Activated CD8-positive, alpha-beta memory T cell treated with anti-CD3 and anti-CD28 coated beads for 36 hours (primary cell): ENCODE data around the gene SPTBN1. TPM values are rescaled to one million over a fixed set of nuclear protein-coding genes. Genes with fewer than 3 reads are reported as not detected.
"Not testable (repeated sequence)": the region's sequence is repeated elsewhere in the genome, so short reads cannot be mapped to it uniquely, and the experiment has no call there.

Experiments used
- CTCF ChIA-PET: fragments of 350-600 bp; sonication (Branson Sonifier 250); formaldehyde crosslinking; loops from one replicate; lab custom pipeline; 2021; ENCODE audit warnings: antibody characterized with exemption; lab: Charles Lee
- POLR2A ChIA-PET: fragments of 350-600 bp; sonication (Branson Sonifier 250); formaldehyde crosslinking; loops from one replicate; lab custom pipeline; 2021; ENCODE audit warnings: antibody characterized with exemption; lab: Charles Lee
- total RNA-seq, 2 experiments: library from RNA; stranded (reverse); gene quantifications; one replicate each; pipeline ENCODE4 v1.2.3, GENCODE V29; 2021

The SPTBN1 gene
- total RNA-seq, 2 experiments from 2014 or later: 42.1 to 42.5 TPM

DNA sequence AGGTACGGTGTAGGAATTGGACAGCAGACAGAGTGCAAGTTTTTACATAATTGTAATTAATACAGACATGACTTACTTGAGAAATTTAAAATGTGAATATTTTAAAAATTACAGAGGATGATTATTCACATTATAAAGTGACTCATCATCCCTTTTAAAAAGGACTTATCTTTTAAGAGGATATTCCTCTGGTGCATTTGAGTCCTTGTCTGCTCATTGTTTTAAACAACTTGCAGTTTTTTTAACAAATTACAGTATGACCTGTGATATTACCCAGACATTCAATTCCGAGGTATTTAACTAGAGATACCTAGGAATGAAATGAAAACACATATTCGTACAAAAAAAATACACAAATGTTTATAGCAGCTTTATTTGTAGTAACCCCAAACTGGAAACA lies 38.0 kb downstream of the SPTBN1 start:
- ChIA-PET POLR2A (no interaction called here), CTCF (no interaction called here)

DNA sequence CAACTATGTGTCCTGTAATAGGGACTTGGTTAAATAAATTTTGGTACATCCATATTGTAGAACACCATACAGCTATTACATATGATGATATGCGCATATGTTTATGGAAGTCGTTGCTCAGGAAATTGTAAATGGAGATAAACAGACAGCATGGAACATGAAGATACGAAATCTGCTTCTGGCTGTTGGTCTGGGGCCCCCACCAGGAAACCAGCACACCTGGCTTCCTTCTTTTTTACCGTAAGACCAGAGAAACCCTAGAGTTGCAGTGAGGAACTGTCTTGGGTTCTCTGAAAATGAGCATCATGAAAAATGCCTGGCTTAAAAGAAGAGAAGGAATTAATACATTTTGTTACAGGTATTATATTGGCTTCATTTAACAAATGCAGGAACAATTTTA lies 40.8 kb downstream of the SPTBN1 start:
- CTCF ChIA-PET: no interaction called here
- POLR2A ChIA-PET: no interaction called here

DNA sequence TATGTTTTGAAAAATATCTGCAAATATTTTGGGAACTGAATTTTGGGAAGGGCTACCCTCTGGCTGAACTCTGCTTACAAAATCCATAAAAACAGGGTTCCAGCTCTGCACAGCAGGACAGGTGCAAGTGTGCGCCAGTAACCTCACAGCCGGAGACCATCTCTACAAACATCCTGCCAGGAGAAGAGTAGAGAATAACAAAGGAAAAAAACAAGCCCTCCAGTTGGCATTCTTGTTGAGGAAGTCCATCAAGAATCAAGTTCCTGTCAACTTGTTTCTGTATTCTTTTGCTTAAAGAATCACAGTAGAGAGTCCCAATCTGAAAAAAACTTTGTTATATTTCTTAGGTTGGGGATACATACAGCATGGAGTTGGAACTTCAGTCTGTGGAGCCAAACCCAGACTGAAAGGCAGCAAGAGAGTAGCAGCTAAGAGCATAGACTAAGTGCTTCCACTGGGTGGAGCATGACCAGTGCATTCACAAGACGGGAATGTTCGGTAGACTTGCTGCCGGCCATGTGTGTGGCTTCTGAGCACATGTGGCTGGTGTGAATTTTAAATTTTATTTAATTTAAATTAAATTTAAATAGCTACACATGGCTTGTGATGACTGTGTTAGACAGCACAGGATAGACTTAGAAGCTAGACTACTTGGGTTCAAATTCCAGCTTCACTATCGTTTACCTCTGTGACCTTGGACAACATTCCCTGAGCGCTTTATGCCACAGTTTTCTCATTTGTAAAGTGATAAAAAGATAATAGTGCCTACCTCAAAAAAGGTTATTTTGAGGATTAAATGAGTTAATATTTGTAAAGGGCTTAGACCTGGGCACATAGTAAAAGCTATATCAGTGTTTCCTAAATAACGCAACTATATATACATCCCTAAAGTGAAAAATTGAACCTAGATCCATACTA lies 41.9 kb downstream of the SPTBN1 start:
- POLR2A ChIA-PET: no interaction called here

DNA sequence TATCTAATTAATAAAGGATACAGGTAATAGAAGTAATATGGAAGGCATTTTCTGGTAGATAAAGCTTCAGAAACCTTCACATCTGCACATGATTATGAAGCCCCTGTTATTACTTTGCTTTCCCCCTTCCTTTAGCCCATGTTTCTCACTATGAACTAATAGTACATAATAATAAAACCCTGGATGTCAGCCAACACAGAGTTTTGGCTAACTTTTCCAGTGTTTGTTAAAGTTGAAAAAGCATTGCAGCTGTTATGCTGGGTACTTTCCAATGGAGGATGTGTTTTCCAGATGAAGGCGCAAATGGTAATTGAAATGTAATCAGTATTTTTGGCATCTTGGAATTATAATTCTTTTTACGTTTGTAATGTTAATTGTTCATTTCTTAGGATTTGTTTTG lies 43.5 kb downstream of the SPTBN1 start:
- POLR2A ChIA-PET: no interaction called here
- CTCF ChIA-PET: interaction anchor here (0.6 kb wide), 1 partner anchor 98 kb away, joined by 3 read pairs; no protein-coding TSS in a partner anchor

More for the DNA sequence above, 41.9 kb downstream of the SPTBN1 start:
- CTCF ChIA-PET: interaction anchor here (0.6 kb wide), 1 partner anchor 702 kb away, joined by 3 read pairs; no protein-coding TSS in a partner anchor

DNA sequence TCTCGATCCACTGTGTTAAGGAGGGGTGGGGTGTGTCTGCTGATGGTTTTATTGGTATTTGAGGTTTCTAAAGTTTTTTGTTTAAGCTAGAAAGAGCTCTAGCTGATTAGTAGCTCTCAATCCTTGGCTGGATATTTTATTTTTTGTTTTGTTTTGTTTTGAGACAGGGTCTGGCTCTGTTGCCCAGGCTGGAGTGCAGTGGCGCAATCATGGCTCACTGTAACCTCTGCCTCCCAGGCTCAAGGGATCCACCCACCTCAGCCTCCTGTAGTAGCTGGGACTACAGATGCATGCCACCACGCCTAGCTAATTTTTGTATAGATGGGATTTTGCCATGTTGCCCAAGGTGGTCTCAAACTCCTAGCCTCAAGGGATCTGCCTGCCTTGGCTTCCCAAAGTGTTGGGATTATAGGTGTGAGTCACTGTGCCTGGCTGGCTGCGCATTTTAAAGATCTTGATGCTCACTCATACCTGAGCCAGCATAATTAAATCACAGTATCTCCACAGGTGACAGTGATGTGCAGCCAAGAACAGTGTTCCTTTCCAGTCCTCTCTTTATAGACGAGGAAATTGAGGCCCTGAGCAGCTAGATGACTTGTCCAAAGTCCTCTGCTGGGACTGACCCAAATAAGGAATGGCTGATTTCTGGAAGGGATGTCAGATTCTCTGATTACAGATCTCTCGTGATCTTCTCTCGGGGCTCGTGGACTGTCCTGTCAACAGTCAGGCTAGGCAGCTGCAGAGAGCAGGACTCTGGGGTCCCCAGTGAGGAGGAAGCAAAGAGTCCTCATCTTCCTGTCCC lies 44.5 kb downstream of the SPTBN1 start:
- CTCF ChIA-PET: interaction anchor here (0.6 kb wide), 1 partner anchor 97 kb away, joined by 3 read pairs; no protein-coding TSS in a partner anchor
- POLR2A ChIA-PET: no interaction called here

DNA sequence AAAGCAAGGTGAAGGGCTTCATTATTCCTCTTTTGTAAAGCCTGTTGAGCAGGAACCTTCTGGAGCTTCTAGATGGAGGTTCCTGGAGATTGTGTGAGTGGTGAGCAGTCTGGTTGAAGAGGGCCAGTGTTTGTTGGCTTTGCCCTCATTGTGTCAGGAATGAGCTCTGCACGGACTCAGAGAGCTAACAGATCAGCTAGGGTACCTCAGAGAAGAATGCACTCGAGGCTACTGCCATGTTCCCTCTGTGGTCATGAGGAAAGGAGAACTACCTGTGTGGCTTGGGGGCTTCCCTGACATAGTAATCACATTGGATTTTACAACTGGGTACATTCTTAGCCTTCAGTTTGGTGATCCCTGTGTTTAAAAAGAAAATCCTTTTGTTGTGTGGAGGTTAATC lies 46.6 kb downstream of the SPTBN1 start:
- CTCF ChIA-PET: no interaction called here
- POLR2A ChIA-PET: no interaction called here

DNA sequence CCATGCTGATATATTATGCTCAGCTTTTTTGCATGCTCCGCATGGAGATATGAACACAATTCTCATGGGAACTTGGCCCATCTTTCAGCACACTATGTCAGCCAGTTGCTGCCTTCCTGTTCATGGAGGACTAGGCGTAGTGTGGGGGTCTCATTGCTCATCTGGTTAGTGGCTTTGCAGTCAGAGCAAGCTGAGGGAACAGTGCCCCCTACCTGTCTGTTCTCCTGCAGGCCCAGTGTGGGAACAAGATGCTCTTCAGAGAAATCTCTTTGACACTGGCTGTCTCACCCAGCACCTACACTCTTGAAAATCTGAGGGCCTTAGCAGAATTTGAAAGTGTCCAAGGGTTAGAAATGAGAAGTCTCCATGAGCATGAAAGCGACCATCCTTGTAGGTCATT lies 47.1 kb downstream of the SPTBN1 start:
- CTCF ChIA-PET: no interaction called here
- POLR2A ChIA-PET: no interaction called here

DNA sequence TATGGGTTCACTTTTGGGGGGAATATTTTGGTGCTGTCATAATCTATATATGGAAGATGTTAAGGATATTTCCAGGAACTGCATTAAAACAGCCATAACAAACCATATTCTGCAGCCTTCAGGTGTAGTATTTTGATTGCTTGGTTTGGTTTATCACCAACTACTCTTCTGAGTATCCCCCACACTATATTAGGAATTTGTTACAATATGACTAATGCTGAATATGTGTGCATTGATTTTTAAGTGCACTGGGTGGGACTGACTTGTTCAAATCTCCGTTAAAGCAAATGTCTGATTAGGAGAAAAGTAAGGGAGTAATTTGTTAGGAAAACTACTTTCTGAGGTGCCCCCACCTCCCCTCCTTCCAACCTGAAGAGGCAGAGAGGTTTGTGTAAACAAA lies 47.7 kb downstream of the SPTBN1 start:
- ChIA-PET CTCF (no interaction called here), POLR2A (no interaction called here)

DNA sequence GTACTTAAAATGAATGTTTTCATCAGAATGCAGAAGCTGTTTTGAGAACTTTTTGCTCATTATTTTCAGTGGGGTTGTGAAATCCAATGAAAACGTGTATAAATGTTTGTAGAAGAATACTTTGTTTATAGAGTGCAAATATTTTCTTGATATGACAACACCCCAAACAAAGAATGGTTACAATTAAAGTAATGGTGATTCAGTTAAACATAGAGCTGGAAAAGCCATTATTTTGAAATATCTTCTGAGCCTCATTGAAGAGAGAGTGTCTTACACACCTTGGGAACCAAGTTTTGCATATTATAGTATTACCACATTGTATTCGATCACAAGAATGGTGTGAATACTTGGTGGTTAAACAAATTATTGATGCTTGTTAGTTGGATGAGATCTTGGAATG lies 48.7 kb downstream of the SPTBN1 start:
- ChIA-PET POLR2A (no interaction called here), CTCF (no interaction called here)

DNA sequence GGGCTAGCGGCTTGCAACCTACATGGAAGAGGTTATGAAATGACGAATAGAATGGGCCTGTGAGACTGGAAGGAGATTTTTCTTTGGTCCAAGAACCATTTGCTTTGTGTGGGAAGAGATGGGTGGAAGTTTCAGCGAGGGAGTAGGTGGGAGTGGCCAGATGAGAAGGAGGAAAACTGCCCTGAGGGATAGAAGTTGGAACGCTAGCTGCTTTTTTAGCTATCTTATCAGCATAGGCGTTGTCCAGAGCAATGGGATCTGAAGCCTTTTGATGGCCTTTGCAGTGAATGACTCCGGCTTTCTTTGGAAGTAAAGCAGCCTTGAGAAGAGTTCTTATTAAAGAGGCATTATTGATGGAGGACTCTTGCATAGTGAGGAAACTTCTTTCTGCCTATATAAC lies 52.4 kb downstream of the SPTBN1 start:
- ChIA-PET CTCF (no interaction called here), POLR2A (no interaction called here)

DNA sequence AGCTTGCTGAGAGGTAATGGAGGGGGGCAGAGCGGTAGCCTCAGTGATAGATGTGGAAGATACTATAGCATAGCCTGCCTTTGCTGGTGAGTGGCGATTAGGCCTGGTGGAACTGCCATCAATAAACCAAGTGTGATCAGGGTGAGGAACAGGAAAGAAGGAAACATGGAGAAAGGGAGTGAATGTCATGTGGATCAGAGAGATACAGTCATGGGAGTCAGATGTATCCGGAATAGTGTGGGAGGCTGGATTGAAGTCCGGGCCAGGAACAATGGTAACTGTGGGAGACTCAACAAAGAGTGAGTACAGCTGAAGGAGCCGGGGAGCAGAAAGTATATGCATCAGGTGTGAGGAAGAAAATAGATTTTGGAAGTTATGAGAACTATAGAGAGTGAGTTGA lies 52.9 kb downstream of the SPTBN1 start:
- POLR2A ChIA-PET, CTCF ChIA-PET: not testable (repeated sequence)

DNA sequence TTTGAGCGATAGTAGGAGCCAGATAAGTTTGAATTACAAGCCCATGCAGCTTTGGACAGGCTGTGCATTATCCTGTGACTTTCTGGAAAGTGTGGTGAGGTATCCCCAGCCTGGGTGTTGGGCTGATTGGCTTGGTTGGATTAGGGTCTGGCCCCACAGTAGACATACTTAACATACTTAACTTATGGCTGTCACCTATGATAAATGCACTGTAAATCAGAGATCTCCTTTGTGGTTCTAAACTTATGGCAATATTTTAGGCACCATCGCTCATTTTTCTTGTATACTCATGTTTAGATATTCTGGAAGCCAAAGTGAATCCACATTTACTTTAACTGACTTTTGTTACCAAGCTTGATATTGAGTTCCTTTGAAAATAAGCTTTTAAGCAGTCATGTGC lies 54.8 kb downstream of the SPTBN1 start:
- ChIA-PET POLR2A (no interaction called here), CTCF (interaction anchor here (1.3 kb wide), 1 partner anchor 12 kb away, joined by 3 read pairs; no protein-coding TSS in a partner anchor)

DNA sequence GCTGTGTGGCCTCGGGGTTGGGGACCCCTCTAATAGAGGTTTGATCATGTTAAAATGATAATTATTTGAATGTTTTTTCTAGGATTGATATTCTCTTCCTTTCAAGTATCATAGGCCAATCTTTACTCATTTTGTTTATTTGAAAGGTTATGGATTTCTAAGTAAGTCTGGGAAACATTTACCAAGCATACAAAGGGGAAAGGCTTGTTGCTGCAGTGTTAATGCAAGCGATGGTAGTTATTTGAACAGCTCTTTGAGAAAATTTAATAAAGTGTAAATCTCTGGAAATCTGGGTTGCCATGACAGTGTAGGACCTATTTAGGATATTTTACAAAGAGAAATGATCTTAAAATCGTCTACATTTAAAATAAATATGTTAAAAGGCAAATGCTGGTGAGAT lies 56.1 kb downstream of the SPTBN1 start:
- CTCF ChIA-PET: interaction anchor here (1.3 kb wide), 1 partner anchor 11 kb away, joined by 3 read pairs; no protein-coding TSS in a partner anchor
- POLR2A ChIA-PET: no interaction called here

DNA sequence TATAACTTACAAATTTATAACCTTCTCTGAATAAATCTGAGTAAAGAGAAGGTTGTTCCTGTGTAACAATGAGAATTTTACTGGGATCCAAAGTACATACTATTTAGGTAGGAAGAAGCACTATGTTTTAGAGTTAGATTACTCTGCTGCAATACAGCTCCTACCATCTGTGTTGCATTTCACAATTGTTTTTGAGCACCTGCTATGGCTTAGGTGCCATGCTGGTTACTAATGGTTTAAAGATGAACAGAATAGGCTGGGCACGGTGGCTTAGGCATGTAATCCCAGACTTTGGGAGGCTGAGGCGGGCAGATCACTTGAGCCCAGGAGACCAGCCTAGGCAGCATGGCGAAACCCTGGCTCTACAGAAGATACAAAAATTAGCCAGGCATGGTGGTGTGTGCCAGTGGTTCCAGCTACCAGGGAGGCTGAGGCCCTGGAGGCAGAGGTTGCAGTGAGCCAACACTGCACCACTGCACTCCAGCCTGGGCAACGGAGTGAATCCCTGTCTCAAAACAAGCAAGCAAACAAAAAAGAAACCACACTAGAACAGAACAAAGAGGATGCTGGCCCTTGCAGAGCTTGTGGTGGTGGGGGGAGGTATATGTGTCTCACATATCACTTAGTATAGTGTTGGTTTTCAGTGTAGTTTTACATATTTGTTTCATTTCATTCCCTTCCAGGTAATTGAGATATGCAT lies 56.7 kb downstream of the SPTBN1 start:
- ChIA-PET POLR2A (no interaction called here), CTCF (no interaction called here)

DNA sequence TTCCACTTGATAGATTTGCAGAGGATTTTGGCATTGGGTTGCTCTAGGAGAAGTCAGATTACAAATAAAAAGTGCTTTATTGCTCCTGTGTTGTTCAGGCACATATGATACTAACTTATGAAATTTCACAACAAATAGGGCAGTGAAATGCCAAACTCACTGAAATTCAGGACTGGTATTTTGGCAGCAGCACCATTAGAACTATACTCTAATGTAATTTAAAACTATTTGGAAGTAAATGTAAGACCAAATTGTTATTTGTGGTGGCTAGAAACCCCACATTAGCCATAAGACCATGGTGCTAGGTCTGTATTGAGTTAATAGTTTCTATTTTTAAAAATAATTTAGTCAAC lies 57.2 kb downstream of the SPTBN1 start:
- ChIA-PET CTCF (interaction anchor here (0.9 kb wide), 1 partner anchor 98 kb away, joined by 4 read pairs; no protein-coding TSS in a partner anchor), POLR2A (no interaction called here)

DNA sequence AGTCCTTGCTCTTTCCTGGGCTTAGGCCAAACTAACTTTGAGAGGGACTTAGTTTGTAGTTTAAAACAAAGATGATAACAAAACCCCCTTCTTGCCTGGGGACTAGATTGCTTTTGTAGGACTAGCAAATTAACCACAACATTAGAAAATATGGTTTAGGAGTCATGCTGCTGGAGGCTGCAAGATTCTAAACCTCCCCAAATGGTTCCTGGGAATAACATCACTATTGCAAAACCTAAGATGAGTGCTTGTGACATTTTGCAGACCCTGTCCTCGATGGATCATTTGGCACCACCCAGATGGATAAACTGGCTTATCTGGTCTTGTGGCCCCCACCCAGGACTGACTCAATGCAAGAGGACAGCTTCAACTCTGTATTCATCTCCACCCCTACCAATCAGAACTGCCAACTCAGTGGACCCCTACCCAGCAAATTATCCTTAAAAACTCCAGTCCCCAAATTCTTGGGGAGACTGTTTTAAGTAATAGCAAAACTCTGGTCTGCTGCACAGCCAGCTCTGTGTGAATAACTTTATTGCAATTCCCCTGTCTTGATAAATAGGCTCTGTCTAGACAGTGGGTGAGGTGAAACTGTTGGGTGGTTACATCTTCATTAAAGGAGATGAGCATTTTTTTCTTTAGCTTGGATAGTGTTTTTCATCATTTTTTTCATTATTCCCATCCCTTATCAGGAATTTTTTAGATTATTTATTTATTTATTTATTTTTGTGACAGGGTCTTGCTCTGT lies 58.9 kb downstream of the SPTBN1 start:
- CTCF ChIA-PET: no interaction called here
- POLR2A ChIA-PET: no interaction called here

DNA sequence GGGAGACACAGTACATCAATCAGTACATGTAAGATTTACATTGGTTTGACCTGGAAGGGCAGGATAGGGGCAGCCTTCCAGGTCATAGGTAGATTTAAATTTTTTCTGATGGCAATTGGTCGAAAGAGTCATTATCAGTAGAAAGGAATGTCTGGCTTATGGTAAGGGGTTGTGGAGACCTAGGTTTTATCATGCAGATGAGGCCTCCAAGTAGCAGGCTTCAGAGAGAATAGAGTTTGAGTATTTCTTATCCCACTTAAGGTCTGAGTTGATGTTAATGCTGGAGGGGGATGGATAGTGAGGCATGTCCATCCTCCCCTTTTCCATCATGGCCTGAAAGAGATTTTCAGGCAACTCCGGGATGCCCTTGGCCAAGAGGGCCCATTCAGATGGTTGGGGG lies 60.7 kb downstream of the SPTBN1 start:
- ChIA-PET POLR2A (no interaction called here), CTCF (no interaction called here)

DNA sequence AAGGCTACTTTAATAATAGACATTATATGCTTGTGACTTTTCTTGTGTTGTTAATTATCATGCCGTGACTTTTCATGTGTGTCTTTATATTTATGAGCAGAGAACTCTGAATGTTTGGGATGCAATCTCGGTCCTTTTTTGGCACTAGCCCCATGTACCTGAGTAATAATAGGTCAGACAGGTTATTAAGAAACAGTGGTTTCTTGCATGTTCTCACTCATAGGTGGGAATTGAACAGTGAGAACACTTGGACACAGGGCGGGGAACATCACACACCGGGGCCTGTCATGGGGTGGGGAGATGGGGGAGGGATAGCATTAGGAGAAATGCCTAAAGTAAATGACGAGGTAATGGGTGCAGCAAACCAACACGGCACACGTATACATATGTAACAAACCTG lies 61.9 kb downstream of the SPTBN1 start:
- POLR2A ChIA-PET, CTCF ChIA-PET: not testable (repeated sequence)

DNA sequence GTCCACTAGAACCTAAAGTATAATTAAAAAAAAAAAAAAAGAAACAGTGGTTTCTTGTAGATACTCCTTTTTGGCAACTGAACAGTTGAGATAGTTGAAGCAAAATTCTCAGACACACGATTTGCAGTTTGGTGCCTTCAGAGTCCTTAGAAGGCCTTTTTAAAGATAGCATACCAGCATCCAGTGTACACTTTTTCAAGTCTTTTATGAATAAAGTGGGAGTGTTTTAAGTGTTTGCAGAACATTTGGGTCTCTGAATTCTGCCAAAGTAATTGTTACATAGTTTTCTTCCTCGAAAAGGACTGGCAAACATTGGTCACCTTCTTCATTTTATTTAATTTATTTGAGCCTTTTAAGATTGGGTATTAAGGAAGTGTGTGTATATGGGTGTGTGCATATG lies 62.3 kb downstream of the SPTBN1 start:
- POLR2A ChIA-PET: no interaction called here
- CTCF ChIA-PET: no interaction called here
